Limb (tissue), 2 donors: ENCODE measurements around the gene DBP.
"Not testable (repeated sequence)": the region's sequence is repeated elsewhere in the genome, so short reads cannot be mapped to it uniquely, and the experiment has no call there.

Experiments
- DNase-seq, 2 donors: peaks; one replicate each; pipeline ENCODE4 v3.0.0-alpha.2; 2016; ENCODE audit errors: extremely low spot score in 2 of 2

DBP gene

GRCh38 chr19:48668332-48668731 is 31.2 kb upstream of the DBP start:
- DNase-seq: no peak

- no peak for DNase-seq
Measured at GRCh38 chr19:48665786-48666185, 28.6 kb upstream of the DBP start.

- DNase-seq: no peak
Measured at GRCh38 chr19:48664476-48664875, 27.3 kb upstream of the DBP start.

GRCh38 chr19:48663667-48664066 is 26.5 kb upstream of the DBP start:
- DNase-seq: no peak

- no peak for DNase-seq
Measured at GRCh38 chr19:48661711-48662090, 24.5 kb upstream of the DBP start.

- DNase-seq: peak; percentile 65 to 66
Measured at GRCh38 chr19:48660852-48661710, 23.9 kb upstream of the DBP start.

- DNase-seq: no peak
Measured at GRCh38 chr19:48659768-48660167, 22.6 kb upstream of the DBP start.

- DNase-seq: no peak
Measured at GRCh38 chr19:48658483-48658882, 21.3 kb upstream of the DBP start.

GRCh38 chr19:48657828-48658227 is 20.6 kb upstream of the DBP start:
- DNase-seq: not testable (repeated sequence)

- DNase-seq: no peak
Measured at GRCh38 chr19:48656840-48657474, 19.8 kb upstream of the DBP start.

- peak; percentile 72 to 84 for DNase-seq
Measured at GRCh38 chr19:48654299-48655059, 17.3 kb upstream of the DBP start.

GRCh38 chr19:48651683-48652048 is 14.5 kb upstream of the DBP start:
- DNase-seq: no peak

GRCh38 chr19:48650974-48651682 is 13.9 kb upstream of the DBP start:
- DNase-seq: no peak

GRCh38 chr19:48648134-48648533 is 11.0 kb upstream of the DBP start:
- DNase-seq: no peak

- peak in 1 of 2 donors; percentile 94 for DNase-seq
Measured at GRCh38 chr19:48646722-48647216, 9.6 kb upstream of the DBP start.

- peak in 1 of 2 donors; percentile 97 for DNase-seq
Measured at GRCh38 chr19:48646001-48646721, 9.0 kb upstream of the DBP start, which contains the start of gene CA11. Gene CA11, minus strand, starts transcription at chr19:48646187. Its CDS starts 555 bp downstream, at chr19:48645632.

GRCh38 chr19:48645620-48646000 is 8.4 kb upstream of the DBP start:
- no peak for DNase-seq

- DNase-seq: peak; percentile 72 to 83
Measured at GRCh38 chr19:48644839-48645619, 7.8 kb upstream of the DBP start.

GRCh38 chr19:48644355-48644754 is 7.2 kb upstream of the DBP start:
- no peak for DNase-seq

- no peak for DNase-seq
Measured at GRCh38 chr19:48642862-48643261, 5.7 kb upstream of the DBP start.
